HepG2 (cell line): ENCODE results near the gene SAPCD2. TPM values are rescaled to one million over a fixed set of nuclear protein-coding genes. Genes with fewer than 3 reads are reported as not detected.

Experiments
- ARHGAP35 ChIP-seq: sonication (generic); formaldehyde crosslinking; IDR thresholded peaks from 2 replicates; pipeline ENCODE4 v1.9.0; 2022; ENCODE audit warnings: mild to moderate bottlenecking, inconsistent platforms, moderate library complexity, missing genetic modification reagents, borderline replicate concordance
- ARID2 ChIP-seq: sonication (generic); formaldehyde crosslinking; IDR thresholded peaks from 2 replicates; pipeline ENCODE4 v1.8.1; 2022; ENCODE audit warnings: mild to moderate bottlenecking, missing genetic modification reagents, borderline replicate concordance
- ATF5 ChIP-seq: sonication (generic); formaldehyde crosslinking; IDR thresholded peaks from 2 replicates; pipeline ENCODE4 v1.4.0; 2020; ENCODE audit warnings: mild to moderate bottlenecking, low read depth, missing genetic modification reagents
- BCL3 ChIP-seq: sonication (generic); formaldehyde crosslinking; IDR thresholded peaks from 2 replicates; pipeline ENCODE4 v1.5.1; 2020; ENCODE audit warnings: mild to moderate bottlenecking, missing genetic modification reagents, moderate library complexity
- CAMTA2 ChIP-seq: sonication (generic); formaldehyde crosslinking; IDR thresholded peaks from 2 replicates; pipeline ENCODE4 v1.4.0; 2020; ENCODE audit warnings: mild to moderate bottlenecking, missing genetic modification reagents, borderline replicate concordance
- IKZF5 ChIP-seq: IDR thresholded peaks from 2 replicates; pipeline ENCODE4 v1.6.1; 2018; ENCODE audit warnings: missing genetic modification reagents, mild to moderate bottlenecking, missing compliant biosample characterization
- JARID2 ChIP-seq: sonication (generic); formaldehyde crosslinking; IDR thresholded peaks from 2 replicates; pipeline ENCODE4 v1.8.1; 2023; ENCODE audit warnings: missing genetic modification reagents, inconsistent platforms; ENCODE audit not compliant: insufficient replicate concordance
- KLF16 ChIP-seq, 2 experiments: sonication (generic) in 1 of 2; formaldehyde crosslinking in 1 of 2; IDR thresholded peaks; 2 replicates each; pipeline versions ENCODE4 v1.6.1 to v1.8.0; 2016 to 2023; ENCODE audit warnings: missing genetic modification reagents in 2 of 2, missing compliant biosample characterization in 1 of 2
- NCOA5 ChIP-seq: sonication (generic); formaldehyde crosslinking; IDR thresholded peaks from 2 replicates; pipeline ENCODE4 v1.4.0; 2020; ENCODE audit warnings: missing genetic modification reagents
- NR0B2 ChIP-seq: sonication (generic); formaldehyde crosslinking; IDR thresholded peaks from 2 replicates; pipeline ENCODE4 v1.4.0; 2020; ENCODE audit warnings: mild to moderate bottlenecking, missing genetic modification reagents
- PAXIP1 ChIP-seq: sonication (generic); formaldehyde crosslinking; conservative IDR thresholded peaks from 2 replicates; pipeline ENCODE4 v1.4.0; 2020; ENCODE audit warnings: mild to moderate bottlenecking, missing genetic modification reagents, moderate library complexity
- SPEN ChIP-seq: sonication (generic); formaldehyde crosslinking; IDR thresholded peaks from 2 replicates; pipeline ENCODE4 v1.5.1; 2020; ENCODE audit warnings: low read depth, mild to moderate bottlenecking, missing genetic modification reagents
- THYN1 ChIP-seq: sonication (generic); formaldehyde crosslinking; IDR thresholded peaks from 2 replicates; pipeline ENCODE4 v1.8.1; 2023; ENCODE audit warnings: low read depth, mild to moderate bottlenecking, moderate library complexity, missing genetic modification reagents, borderline replicate concordance
- XRCC5 ChIP-seq: fragments of 200-400 bp; formaldehyde crosslinking; optimal IDR thresholded peaks from 2 replicates; pipeline ENCODE3; 2017; ENCODE audit warnings: mild to moderate bottlenecking, low read length
- ZFP37 ChIP-seq: sonication (generic); formaldehyde crosslinking; IDR thresholded peaks from 2 replicates; pipeline ENCODE4 v1.4.0; 2020; ENCODE audit warnings: missing genetic modification reagents, borderline replicate concordance
- ZFP91 ChIP-seq: sonication (generic); formaldehyde crosslinking; IDR thresholded peaks from 2 replicates; pipeline ENCODE4 v1.9.0; 2022; ENCODE audit warnings: missing genetic modification reagents, mild to moderate bottlenecking, borderline replicate concordance
- ZNF432 ChIP-seq: sonication (generic); formaldehyde crosslinking; IDR thresholded peaks from 2 replicates; pipeline ENCODE4 v1.5.0; 2020; ENCODE audit warnings: missing genetic modification reagents, mild to moderate bottlenecking, borderline replicate concordance
- ZNF629 ChIP-seq: sonication (generic); formaldehyde crosslinking; conservative IDR thresholded peaks from 2 replicates; pipeline ENCODE4 v1.5.0; 2020; ENCODE audit warnings: missing genetic modification reagents
- ZNF674 ChIP-seq: sonication (generic); formaldehyde crosslinking; IDR thresholded peaks from 2 replicates; pipeline ENCODE4 v1.5.0; 2020; ENCODE audit warnings: low read depth, mild to moderate bottlenecking, missing genetic modification reagents
- polyA plus RNA-seq, 8 experiments: library from polyadenylated mRNA; depleted of rRNA in 3 of 8; stranded (reverse) in 7 of 8; unstranded in 1 of 8; fragments of >200 nt; fragmentation: Illumina TruSeq in 4 of 8; extraction: Trizol in 4 of 8; gene quantifications; 2 replicates each; pipeline versions ENCODE4 v1.2.1 to v1.2.3, GENCODE V29; 2011 to 2016; ENCODE audit warnings: low read depth in 4 of 8, missing spikeins in 1 of 8, mixed read lengths in 1 of 8; ENCODE audit not compliant: insufficient read depth in 1 of 8
- total RNA-seq, 5 experiments: library from RNA; depleted of rRNA; stranded (reverse); fragments of >200 nt; fragmentation: Illumina TruSeq; extraction: Trizol; gene quantifications; 2 replicates each; pipeline ENCODE4 v1.2.3, GENCODE V29; 2016; ENCODE audit warnings: low read depth in 1 of 5

The SAPCD2 gene
- total and polyA plus RNA-seq, 2 of the 13 experiments (the other 11 are each of a cell fraction or from before 2014, with no cell fraction given): 21.9 to 42.8 TPM

- 0 out of 2 replicates have a peak, but pooled peaks have one; percentile 19 for TF ChIP-seq PAXIP1 (CRISPR knock-in tag)
- TF ChIP-seq SPEN (CRISPR knock-in tag): peak; percentile 68
- TF ChIP-seq ZNF674 (CRISPR knock-in tag): no peak
- no peak for TF ChIP-seq NCOA5 (CRISPR knock-in tag)
- TF ChIP-seq NR0B2 (CRISPR knock-in tag): 0 out of 2 replicates have a peak, but pooled peaks have one; percentile 54
- no peak for TF ChIP-seq XRCC5
- no peak for TF ChIP-seq ZNF432 (CRISPR knock-in tag)
- peak; percentile 29; the same call in 1 of the 2 replicates for TF ChIP-seq ARHGAP35 (CRISPR knock-in tag)
- peak; percentile 43; the same call in 1 of the 2 replicates for TF ChIP-seq ZNF629 (CRISPR knock-in tag)
- TF ChIP-seq ZFP91: peak; percentile 80
- TF ChIP-seq ARID2 (CRISPR knock-in tag): no peak
- 0 out of 2 replicates have a peak, but pooled peaks have one; percentile 27 for TF ChIP-seq IKZF5 (CRISPR knock-in tag)
- 0 out of 2 replicates have a peak, but pooled peaks have one; percentile 44 for TF ChIP-seq CAMTA2 (CRISPR knock-in tag)
- TF ChIP-seq ZFP37 (CRISPR knock-in tag): no peak
- no peak for TF ChIP-seq ATF5 (CRISPR knock-in tag)
- no peak; the same call in 1 of the 2 replicates for TF ChIP-seq THYN1 (CRISPR knock-in tag)
- no peak for TF ChIP-seq JARID2 (CRISPR knock-in tag)
- peak; percentile 61 for TF ChIP-seq BCL3 (CRISPR knock-in tag)
- TF ChIP-seq KLF16 (CRISPR knock-in tag; IDR thresholded peaks at IDR 0.05): no peak
Observed at GRCh38 chr9:137067860-137068538, 2.4 kb downstream of the SAPCD2 start (continued).
